ENCODE results near the gene TBC1D9. TPM values are rescaled to one million over a fixed set of nuclear protein-coding genes. Genes with fewer than 3 reads are reported as not detected.

TBC1D9 gene
- total RNA-seq, 1 experiment from 2014 or later: 9.5 TPM

DNA sequence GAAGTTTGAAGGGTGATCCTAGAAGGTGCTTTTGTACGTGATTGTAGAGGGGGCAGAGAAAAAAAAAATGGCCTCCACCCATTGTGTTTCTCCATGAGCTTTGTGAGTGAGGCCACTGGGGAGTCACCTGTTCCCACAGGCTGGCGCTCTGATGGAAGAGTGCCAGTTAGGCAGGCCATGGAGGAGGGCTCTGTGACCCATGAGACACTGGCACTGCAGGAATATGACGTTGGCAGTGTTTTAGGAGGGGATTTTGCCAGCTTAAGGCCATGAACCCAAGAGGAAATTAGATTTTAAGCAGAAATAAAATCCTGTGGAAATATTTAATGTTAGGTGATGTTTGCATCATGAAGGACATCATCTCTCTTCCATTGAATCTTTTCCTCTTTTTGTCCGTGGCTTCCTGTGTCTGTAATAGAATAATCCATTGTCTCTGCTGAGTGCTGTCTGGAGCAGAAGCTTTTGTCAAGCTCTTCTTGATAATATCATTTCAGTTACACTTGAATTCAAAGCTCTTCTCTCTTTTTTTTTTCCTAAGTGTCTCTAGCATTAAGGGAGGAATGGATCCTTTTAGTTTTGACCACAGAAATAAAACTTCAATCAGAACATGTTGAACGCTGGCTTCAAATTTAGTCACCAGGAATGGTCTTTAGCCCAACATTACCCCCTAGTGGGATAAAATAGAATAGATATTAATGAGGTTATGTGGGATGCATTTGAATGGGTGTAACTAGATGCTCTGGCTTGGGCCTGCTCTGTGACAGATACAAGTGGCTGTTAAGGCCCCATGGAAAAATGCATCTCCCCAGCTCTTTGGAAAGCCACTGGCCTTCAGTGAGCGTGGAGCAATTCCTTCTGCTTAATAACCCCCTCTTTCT is 146.4 kb downstream of the TBC1D9 start:
- DNase-seq (ENCODE audit: low read depth, low spot score) (peak; percentile 41), ATAC-seq (peak; percentile 98)
- Histone ChIP-seq H3K9me2 (ENCODE audit: insufficient read depth) (no peaks in the 10 kb centered on the region; the same call in 1 of the 2 replicates), H3K9ac (ENCODE audit: low read length) (no peak overlapping the region), H3K4me3 (replicated peaks in 1 of 2; ENCODE audit: low read depth in 1 of 2, low read length in 2 of 2) (no peak overlapping the region), H2AFZ (ENCODE audit: low read depth, low read length, poor library complexity, severe bottlenecking) (peak overlapping the region; percentile 90), H3K27ac (ENCODE audit: low read depth, low read length) (no peak overlapping the region), H3K36me3 (ENCODE audit: control insufficient read depth in 1 of 2, insufficient read depth in 2 of 2, low read length in 2 of 2) (no peaks in the 10 kb centered on the region), H3K27me3 (ENCODE audit: insufficient read depth, low read length) (no peaks in the 10 kb centered on the region), H3K4me2 (ENCODE audit: low read length) (no peak overlapping the region), H3K4me1 (ENCODE audit: control insufficient read depth in 1 of 2, insufficient read depth in 2 of 2, low read length in 2 of 2) (0 out of 4 replicates have a peak, but pooled peaks cover 0 to 5% of the 10 kb centered on the region in 2 experiments), H4K20me1 (ENCODE audit: insufficient read depth) (no peaks in the 10 kb centered on the region), H3K9me3 (ENCODE audit: control insufficient read depth in 1 of 2, insufficient read depth in 1 of 2, low read depth in 1 of 2, low read length in 2 of 2) (no peaks in the 10 kb centered on the region), H3K79me2 (ENCODE audit: insufficient read depth, low read length) (no peaks in the 10 kb centered on the region)
- BruUV-seq (replicated peaks): no TSS peak
- TF ChIP-seq, protein P1, sequence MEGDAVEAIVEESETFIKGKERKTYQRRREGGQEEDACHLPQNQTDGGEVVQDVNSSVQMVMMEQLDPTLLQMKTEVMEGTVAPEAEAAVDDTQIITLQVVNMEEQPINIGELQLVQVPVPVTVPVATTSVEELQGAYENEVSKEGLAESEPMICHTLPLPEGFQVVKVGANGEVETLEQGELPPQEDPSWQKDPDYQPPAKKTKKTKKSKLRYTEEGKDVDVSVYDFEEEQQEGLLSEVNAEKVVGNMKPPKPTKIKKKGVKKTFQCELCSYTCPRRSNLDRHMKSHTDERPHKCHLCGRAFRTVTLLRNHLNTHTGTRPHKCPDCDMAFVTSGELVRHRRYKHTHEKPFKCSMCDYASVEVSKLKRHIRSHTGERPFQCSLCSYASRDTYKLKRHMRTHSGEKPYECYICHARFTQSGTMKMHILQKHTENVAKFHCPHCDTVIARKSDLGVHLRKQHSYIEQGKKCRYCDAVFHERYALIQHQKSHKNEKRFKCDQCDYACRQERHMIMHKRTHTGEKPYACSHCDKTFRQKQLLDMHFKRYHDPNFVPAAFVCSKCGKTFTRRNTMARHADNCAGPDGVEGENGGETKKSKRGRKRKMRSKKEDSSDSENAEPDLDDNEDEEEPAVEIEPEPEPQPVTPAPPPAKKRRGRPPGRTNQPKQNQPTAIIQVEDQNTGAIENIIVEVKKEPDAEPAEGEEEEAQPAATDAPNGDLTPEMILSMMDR (IDR thresholded peaks at IDR 0.05 in 2 of 3, conservative IDR thresholded peaks at IDR 0.05 in 1 of 3; ENCODE audit: borderline replicate concordance in 1 of 3, insufficient read depth in 1 of 3, low read depth in 2 of 3, low read length in 2 of 3): peak; percentile 41 to 77 (median 65); a peak in 5 of 6 replicates
- peak; percentile 80 for TF ChIP-seq RAD21 (IDR thresholded peaks at IDR 0.05; ENCODE audit: low read depth)
- no peak for TF ChIP-seq EZH2phosphoT487 (IDR thresholded peaks at IDR 0.05; ENCODE audit: borderline replicate concordance)
- intact Hi-C loops (cut with micrococcal nuclease): loop anchor here (1.0 kb wide), 3 partner anchors 242 to 953 kb away; no protein-coding TSS in a partner anchor
- ChIA-PET CTCF (interaction anchor here (0.8 to 3.5 kb wide), 8 partner anchors 10 to 953 kb away, joined by 3 to 41 read pairs (median 6); no protein-coding TSS in a partner anchor), POLR2A (interaction anchor here (1.5 kb wide), 1 partner anchor 10 kb away, joined by 4 read pairs; no protein-coding TSS in a partner anchor), RAD21 (ENCODE audit: low non-redundant PET in 1 of 2, low total read pairs in 2 of 2, uncharacterized antibody in 2 of 2, unreplicated experiment in 2 of 2) (interaction anchor here (0.8 to 1.0 kb wide), 2 partner anchors 250 to 953 kb away, joined by 3 read pairs; no protein-coding TSS in a partner anchor)

DNA sequence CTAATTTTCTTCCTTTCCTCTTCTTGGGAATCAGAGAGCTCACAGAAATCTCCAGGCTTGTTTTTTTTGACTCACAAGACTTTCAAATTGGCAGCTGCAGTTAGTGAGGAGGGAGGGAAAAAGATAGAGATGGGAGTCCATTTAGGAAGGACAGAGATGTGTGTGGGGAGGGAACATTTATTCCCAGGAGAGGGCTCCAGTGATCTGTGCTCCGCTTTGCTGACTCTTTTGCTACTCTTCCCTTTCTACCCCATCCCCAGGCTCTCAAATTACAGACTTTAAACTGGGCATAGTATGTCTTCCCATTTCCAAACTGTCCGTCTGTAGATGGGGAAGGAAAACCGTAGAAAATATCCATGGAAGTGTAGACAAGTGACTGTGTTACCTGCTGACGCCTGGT is 148.3 kb downstream of the TBC1D9 start:
- BruUV-seq (replicated peaks): no TSS peak
- no peak overlapping the region for H3K27ac ChIP-seq (ENCODE audit: low read depth, low read length)
- ATAC-seq: no peak
- TF ChIP-seq, protein P2, sequence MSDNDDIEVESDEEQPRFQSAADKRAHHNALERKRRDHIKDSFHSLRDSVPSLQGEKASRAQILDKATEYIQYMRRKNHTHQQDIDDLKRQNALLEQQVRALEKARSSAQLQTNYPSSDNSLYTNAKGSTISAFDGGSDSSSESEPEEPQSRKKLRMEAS (IDR thresholded peaks at IDR 0.05): no peak
- TF ChIP-seq EZH2phosphoT487 (IDR thresholded peaks at IDR 0.05; ENCODE audit: borderline replicate concordance) (no peak), ZFX (IDR thresholded peaks at IDR 0.05) (no peak), SP1 (IDR thresholded peaks at IDR 0.05; ENCODE audit: low read depth) (no peak), EZH2 (IDR thresholded peaks at IDR 0.05) (no peak), ELF1 (IDR thresholded peaks at IDR 0.05; ENCODE audit: borderline replicate concordance, low read depth) (no peak), TCF7L2 (IDR thresholded peaks at IDR 0.05; ENCODE audit: borderline replicate concordance, extremely low read depth, insufficient read depth, insufficient read length) (no peak), YY1 (IDR thresholded peaks at IDR 0.05; ENCODE audit: extremely low read depth, insufficient replicate concordance, low read depth, low read length) (no peak), CBX3 (IDR thresholded peaks at IDR 0.05; ENCODE audit: low read depth) (no peak), EGR1 (IDR thresholded peaks at IDR 0.05; ENCODE audit: low read depth) (no peak), JUND (IDR thresholded peaks at IDR 0.05) (no peak), SIN3A (IDR thresholded peaks at IDR 0.05; ENCODE audit: low read depth) (no peak)
- TF ChIP-seq, protein P1 (IDR thresholded peaks at IDR 0.05 in 2 of 3, conservative IDR thresholded peaks at IDR 0.05 in 1 of 3; ENCODE audit: borderline replicate concordance in 1 of 3, insufficient read depth in 1 of 3, low read depth in 2 of 3, low read length in 2 of 3): no peak

More for the DNA sequence above, 148.3 kb downstream of the TBC1D9 start:
- no peaks in the 10 kb centered on the region for H3K9me3 ChIP-seq (ENCODE audit: control insufficient read depth in 1 of 2, insufficient read depth in 1 of 2, low read depth in 1 of 2, low read length in 2 of 2)
- RAD21 ChIA-PET (ENCODE audit: low non-redundant PET in 1 of 2, low total read pairs in 2 of 2, uncharacterized antibody in 2 of 2, unreplicated experiment in 2 of 2): no interaction called here
- POLR2A ChIA-PET: no interaction called here
- H3K4me2 ChIP-seq (ENCODE audit: low read length): no peak overlapping the region
- no peaks in the 10 kb centered on the region for H3K79me2 ChIP-seq (ENCODE audit: insufficient read depth, low read length)
- no peak overlapping the region for H3K9ac ChIP-seq (ENCODE audit: low read length)
- no peak overlapping the region for H2AFZ ChIP-seq (ENCODE audit: low read depth, low read length, poor library complexity, severe bottlenecking)
- H3K4me1 ChIP-seq (ENCODE audit: control insufficient read depth in 1 of 2, insufficient read depth in 2 of 2, low read length in 2 of 2): 0 out of 4 replicates have a peak, but pooled peaks cover 0 to 5% of the 10 kb centered on the region in 2 experiments
- H3K27me3 ChIP-seq (ENCODE audit: insufficient read depth, low read length): no peaks in the 10 kb centered on the region
- no peaks in the 10 kb centered on the region for H4K20me1 ChIP-seq (ENCODE audit: insufficient read depth)
- H3K9me2 ChIP-seq (ENCODE audit: insufficient read depth): no peaks in the 10 kb centered on the region; the same call in 1 of the 2 replicates
- no peak overlapping the region for H3K4me3 ChIP-seq (replicated peaks in 1 of 2; ENCODE audit: low read depth in 1 of 2, low read length in 2 of 2)
- H3K36me3 ChIP-seq (ENCODE audit: control insufficient read depth in 1 of 2, insufficient read depth in 2 of 2, low read length in 2 of 2): no peaks in the 10 kb centered on the region
- DNase-seq (ENCODE audit: low read depth, low spot score): no peak
- CTCF ChIA-PET: interaction anchor here (1.5 to 3.5 kb wide), 2 partner anchors 12 to 247 kb away, joined by 3 to 41 read pairs; no protein-coding TSS in a partner anchor
- intact Hi-C loops (cut with micrococcal nuclease): no loop called here
